Stimulated activated CD8-positive, alpha-beta memory T cell treated with anti-CD3 and anti-CD28 coated beads, Interleukin-15, amount 100 ng/mL, for 48 hours (primary cell): ENCODE results near the gene RASA2.
"Not testable (repeated sequence)": the region's sequence is repeated elsewhere in the genome, so short reads cannot be mapped to it uniquely, and the experiment has no call there.

Experiments
- DNase-seq, 2 donors: peaks; one replicate each; pipeline ENCODE4 v3.0.0-alpha.2; 2020; ENCODE audit warnings: low read depth in 2 of 2

The RASA2 gene

DNA sequence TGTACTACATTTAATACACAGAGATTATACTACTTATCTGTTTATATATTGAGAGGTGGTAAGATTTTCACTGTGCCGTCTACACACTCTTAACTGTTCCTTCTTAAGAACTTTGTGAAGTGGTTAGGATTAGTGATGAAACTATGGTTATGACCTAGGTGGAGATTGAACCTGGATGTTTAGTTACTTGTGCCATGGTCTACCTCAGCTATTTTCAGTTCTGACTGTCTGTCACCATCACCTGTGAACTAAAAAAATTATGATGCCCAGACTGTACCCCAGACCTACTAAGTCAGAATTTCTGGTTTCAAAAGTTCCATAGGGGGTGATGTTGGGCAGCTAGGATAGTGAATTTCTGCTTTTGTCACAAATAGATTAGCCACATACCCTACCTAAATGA is 6.4 kb downstream of the RASA2 start:
- no peak for DNase-seq

DNA sequence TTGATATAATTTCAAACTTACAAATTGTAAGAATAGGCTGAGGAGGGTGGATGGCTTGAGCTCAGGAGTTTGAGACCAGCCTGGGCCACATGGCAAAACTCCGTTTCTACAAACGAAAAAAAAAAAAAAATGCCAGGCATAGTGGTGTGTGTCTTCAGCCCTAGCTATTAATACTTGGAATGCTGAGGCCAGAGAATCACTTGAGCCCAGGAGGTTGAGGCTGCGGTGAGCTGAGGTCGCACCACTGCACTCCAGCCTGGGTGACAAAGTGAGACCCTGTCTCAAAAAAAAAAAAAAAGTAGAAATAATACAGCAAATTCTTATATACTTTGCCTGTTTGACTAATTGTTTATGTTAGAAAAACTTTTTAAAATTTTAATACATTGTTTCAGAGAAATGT is 10.8 kb downstream of the RASA2 start:
- DNase-seq, result not testable (repeated sequence)

- DNase-seq, result peak; percentile 77 to 78
These were observed 11.9 kb downstream of the RASA2 start for GRCh38 chr3:141498598-141499223.

DNA sequence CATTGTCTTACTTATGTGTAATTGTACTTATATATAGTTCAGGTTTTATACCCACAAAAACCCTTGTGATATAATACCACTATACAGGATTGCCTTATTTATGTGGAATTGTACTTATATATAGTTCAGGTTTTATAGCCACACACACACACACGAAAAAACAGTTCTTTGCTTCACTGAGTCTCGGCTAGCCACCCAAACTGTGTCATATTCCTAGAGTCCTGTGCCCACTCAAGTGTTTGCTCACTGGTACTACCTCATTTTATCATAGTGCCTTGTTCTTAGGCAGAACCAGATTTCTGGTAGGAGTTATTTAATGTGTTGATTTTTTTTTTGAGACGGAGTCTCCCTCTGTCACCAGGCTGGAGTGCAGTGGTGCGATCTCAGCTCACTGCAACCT is 12.5 kb downstream of the RASA2 start:
- DNase-seq, result no peak

DNA sequence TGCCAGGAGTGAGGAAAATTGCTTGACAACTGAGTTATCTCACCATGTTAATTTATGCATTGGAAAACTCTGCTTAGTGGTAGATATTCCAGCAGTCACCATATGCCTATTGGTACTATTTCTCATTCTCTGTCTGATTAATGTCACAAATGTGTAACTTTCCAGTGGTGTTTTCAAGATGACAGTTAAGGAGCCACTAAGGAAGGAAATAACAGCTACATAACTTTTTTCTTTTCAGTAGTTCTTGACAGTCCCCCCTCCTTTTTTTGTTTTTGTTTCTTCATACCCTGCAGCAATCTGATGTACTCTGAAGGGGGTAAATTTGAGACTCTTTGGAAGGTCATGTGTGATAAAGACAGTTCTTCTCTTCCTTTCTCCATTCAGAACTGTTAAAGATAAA is 13.1 kb downstream of the RASA2 start:
- no peak for DNase-seq

- DNase-seq, result no peak
These were observed 13.6 kb downstream of the RASA2 start for GRCh38 chr3:141500397-141500796.

DNA sequence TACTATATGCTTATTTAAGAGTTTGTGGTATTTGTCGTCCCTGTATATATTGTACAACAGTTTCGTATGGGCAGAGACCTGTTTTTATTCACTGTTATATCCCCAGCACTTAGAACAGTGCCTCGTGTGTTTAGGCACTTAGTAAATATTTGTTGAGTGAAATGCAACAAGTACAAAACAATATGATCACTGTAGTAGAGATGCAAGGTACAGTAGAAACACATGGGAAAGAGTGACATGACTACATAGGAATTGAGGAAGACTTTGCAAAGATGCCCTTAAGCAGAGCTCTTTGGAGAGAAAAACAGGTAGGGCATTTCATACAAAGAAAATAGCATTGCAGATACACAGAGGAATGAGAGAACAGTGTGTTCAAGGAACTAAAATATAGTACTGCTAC is 18.3 kb downstream of the RASA2 start:
- DNase-seq, result no peak

DNA sequence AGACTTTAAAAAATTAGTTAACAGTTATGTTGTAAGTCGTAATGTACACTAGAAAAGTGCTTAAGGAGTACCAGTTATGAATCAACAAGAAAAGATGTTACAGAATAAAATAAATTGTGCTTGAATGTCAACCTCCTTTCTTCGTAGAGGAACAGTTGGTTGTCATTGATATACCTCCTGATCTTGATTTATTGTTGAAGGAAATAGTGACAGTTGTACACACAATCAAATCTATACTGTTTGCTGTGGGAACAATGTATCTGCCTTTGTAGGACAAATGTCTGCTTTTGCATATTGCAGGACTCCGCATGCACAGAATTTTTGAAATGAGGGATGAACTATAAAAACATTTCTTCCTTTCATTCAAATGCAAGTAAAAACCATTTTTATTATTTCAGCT is 19.2 kb downstream of the RASA2 start:
- DNase-seq, result no peak

DNA sequence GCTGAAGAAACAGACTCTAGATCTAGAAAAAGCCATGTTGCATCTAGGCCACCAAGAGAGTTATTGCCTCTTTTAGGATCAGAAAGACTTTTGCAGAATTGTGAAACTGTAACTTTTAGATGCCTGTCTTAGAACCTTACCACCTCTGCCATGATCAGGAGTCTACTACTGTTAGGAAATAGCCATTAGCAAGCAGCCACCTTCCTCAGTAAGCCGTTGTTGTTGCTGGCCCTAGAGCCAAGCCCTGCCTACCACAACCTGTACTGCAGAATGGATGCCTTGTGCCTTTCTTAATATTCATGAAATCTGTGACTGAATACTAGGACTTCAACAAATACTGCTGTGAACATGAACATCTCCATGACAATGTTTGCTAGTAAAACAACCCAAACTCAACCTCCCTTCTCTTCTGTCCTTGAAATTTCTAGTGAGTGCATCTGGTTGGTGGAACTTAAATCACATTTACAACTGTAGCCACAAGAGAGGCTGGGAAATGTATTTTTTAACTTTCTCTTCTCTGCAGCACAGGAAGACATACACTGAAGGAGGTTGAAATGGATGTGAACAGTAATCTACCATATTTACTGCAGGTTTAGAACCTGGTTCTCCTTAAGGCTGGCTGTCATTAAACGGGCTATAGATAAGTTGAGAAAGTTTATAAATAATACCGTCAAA is 20.7 kb downstream of the RASA2 start:
- no peak for DNase-seq

- DNase-seq, result no peak
These were observed 21.2 kb downstream of the RASA2 start for GRCh38 chr3:141508067-141508436.

- no peak for DNase-seq
These were observed 24.5 kb downstream of the RASA2 start for GRCh38 chr3:141511361-141511760.

GRCh38 chr3:141514382-141514781 is 27.6 kb downstream of the RASA2 start:
- no peak for DNase-seq

DNA sequence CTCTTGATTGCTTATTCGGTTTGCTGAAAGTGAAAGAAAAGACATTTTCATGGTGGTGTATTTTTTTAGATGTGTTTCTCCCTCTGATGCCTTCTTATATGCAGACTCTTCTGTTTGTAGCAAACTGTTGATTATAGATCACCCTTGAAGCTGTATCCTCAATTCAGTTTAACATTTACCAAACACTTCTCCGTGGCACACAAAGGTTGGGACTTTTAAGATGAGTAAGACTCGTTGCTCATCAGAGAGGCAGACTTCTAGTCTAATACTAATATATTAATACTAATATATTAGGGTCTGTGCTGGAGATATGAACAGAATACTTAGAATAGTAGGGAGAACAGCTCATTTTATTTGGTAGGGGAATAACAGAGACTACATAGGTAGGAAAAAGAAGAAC is 32.8 kb downstream of the RASA2 start:
- no peak for DNase-seq

- DNase-seq, result no peak
These were observed 35.0 kb downstream of the RASA2 start for GRCh38 chr3:141521781-141522180.

DNA sequence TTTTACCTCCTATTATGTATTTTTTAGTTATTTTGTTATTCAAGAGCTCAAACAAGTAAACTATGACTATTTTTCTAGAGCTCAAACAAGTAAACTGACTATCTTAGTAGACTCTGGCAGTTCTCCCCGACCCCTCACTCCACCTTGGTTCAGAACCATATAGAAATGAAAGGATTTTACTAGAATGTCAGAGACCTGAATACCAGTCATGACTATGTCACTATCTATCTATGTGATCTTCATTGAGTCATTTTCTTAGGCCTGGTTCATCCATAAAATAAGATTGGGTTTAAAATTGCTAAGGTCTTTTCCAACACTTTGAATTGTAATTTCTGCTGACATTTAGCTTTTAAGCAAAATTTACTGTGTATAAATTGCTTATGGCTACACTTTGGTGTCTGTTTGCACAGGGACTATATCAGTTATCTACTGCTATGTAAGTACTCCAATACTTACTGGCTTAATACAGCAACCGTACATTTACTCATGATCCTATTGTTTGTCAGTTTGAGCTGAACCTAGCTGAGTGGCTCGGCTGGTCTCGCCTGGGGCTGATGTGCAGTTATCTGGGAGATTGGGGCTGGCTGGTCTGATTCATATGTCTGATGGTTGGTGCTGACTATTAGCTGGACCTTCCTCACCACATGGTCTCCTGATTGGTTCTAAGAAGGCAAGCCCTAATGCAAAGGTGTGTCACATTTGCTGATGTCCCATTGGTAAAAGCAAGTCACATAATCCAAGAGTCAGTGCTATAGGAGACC is 37.0 kb downstream of the RASA2 start:
- DNase-seq, result no peak

GRCh38 chr3:141524988-141525387 is 38.2 kb downstream of the RASA2 start:
- no peak for DNase-seq

DNA sequence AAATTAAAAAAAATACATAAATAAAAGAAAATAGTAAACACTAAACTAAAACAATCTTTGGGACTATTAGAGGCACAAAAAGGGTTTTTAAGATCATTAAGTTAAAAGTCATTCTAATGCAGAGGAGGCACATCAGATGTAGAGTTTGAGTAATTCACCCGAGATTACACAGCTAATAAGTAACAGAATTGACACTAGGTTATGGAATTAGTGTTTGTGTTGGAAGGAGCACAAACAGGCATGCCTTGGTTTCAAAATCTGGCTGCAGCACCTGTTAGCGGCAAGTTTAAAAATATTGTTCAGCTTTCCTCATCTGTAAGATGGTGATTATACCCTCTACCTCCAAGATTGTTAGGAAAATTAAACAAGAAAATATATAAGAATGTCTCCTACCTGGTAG is 39.0 kb downstream of the RASA2 start:
- no peak for DNase-seq

- no peak for DNase-seq
These were observed 39.9 kb downstream of the RASA2 start for GRCh38 chr3:141526709-141527108.

DNA sequence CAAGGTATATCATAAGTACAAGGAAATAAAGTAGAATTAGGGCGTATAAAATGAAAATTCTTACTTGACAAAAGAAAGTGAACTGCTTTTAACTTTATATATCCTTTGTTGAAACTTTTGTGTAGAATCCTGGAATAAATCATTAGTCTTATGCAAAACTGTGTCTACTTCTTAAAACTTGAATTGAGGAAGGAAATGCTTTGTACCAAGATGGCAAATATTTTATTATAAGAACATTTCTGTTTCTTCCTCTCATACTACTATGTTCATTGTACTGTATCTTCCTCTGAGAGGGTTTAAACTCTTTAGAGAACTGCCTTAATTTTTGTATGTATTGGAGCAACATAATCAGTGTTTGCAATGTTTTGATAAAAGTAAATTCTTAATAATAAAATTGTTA is 42.0 kb downstream of the RASA2 start:
- no peak for DNase-seq

DNA sequence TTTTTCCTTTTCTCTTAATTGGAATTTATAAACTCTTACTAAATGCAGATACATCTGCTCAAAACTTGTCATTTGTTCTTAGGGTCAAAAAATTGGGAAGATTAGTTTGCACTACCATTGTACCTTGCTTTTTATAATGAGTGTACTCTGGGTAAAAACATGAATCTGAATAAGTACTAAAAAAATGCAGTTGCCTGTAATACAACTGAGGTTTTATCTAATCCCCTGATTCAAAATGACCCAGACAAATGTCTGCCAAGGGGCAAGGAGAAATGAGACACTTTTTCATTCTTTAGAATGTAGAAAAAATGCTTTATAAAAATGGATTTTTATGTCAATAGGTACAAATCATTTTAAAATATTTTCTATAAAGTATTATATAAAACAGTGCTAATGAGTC is 42.4 kb downstream of the RASA2 start:
- no peak for DNase-seq

GRCh38 chr3:141529717-141530414 is 43.0 kb downstream of the RASA2 start:
- no peak for DNase-seq

DNA sequence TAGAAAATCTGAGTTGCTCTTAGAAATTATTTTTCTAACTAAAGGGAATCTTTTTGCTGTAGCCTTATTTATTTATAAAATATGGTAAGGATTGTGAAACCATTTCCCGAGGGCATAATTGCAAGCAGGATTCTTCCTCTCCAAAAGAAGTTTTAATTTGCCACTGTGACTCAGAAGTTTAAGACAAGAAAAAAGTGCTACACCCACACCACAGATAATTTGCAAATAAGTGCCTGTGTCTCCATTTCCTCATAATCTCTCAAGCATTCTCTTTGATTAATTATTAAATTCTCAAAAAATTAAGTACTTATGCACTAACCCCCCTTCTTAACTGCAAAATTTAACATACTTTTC is 43.6 kb downstream of the RASA2 start:
- DNase-seq, result no peak

- no peak for DNase-seq
These were observed 45.8 kb downstream of the RASA2 start for GRCh38 chr3:141532609-141533008.
